Stromal cell of bone marrow (primary cell): ENCODE results near the gene GRAP.
"Not testable (repeated sequence)": the region's sequence is repeated elsewhere in the genome, so short reads cannot be mapped to it uniquely, and the experiment has no call there.

Experiments
- DNase-seq: peaks from one replicate; pipeline ENCODE4 v3.0.0-alpha.2; 2012; ENCODE audit warnings: low read depth

The GRAP gene

GRCh38 chr17:19046782-19047375 is at the start of gene GRAP:
GRAP (minus strand) TSS chr17:19046957; CDS start chr17:19046926, 31 bp downstream.
- DNase-seq: not testable (repeated sequence)

- not testable (repeated sequence) for DNase-seq
These were observed 47.1 kb upstream of the GRAP start for GRCh38 chr17:19093684-19094438.

DNA sequence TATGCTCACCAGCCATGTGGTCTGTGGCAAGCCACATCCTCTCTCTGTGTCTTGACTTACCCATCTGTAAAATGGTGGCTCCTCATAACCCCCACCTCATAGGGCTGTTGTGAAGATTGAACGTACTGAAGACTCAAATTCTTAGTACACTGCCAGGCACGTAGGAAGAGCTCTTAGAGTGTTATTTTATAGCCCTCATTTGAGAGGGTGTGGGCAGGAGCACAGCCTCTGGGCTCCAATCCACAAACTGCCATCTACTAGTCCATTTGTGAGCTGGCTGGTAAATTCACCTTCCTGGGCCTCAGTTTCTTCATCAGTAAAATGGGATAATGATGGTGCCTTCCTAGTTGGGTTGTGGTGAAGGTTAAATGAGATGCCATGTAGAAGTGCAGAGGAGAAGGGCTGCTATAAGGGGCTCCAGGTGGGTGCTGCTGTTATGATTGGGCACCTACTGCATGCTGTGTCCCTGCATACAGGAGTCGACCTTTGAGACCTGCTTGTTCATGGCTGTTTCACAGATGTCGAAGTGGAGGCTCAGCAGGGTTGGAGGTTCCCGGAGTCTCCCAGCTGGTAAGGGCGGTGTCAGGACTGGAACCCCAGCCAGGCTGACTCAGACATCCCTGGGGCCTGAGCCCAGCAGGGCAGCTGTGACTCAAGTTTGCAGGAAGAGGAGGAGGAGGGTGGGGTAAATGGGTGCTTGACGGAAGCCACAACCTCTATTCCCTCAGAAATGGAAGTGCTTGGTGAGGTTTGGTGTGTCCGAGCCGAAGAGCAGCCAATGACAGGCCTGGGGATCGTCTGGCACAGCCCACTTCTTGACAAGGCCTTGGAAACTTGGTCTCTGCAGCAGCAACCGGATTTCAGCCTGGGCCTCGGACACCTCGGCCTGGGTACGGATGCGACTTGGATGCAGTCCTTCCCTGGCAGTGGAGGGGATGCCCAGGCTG is 46.3 kb upstream of the GRAP start:
- peak; percentile 18 for DNase-seq

DNA sequence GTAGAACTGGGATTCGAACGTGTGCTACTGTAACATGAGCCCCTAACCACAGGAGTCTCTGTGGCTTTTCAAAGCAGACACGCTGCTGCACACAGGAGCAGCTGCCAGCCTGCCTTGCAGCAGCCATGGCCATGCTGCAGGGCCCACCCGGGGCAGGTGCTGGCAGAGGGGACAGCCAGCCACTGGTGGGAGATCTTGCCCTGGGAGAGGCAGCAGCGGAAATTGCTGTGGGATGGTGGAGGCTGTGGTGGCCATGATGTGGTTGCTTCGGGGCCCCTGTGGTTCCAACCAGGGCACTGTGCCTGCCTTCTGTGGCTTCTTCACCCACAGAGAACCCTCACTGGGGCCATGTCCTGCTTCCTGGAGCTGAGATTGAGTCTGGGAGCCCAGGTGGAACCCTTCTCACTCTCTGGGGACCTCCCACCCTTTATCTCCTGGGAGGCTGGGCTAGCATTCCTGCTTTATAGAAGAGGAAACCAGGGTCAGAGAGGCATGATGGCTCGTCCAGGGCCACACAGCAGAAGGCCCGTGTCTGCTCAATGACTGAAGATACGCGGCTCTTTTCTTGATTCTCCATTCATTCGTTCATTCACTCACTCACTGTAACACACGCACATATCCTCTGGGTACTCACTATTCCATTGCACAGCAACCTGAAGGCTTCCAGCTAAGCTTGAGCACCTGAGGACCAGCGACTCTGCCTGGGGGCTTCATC is 43.5 kb upstream of the GRAP start:
- DNase-seq: not testable (repeated sequence)

- DNase-seq: not testable (repeated sequence)
These were observed 42.3 kb upstream of the GRAP start for GRCh38 chr17:19088804-19089685.

GRCh38 chr17:19077386-19077785 is 30.6 kb upstream of the GRAP start:
- not testable (repeated sequence) for DNase-seq

GRCh38 chr17:19076398-19077192 is 29.8 kb upstream of the GRAP start:
- DNase-seq: not testable (repeated sequence)

DNA sequence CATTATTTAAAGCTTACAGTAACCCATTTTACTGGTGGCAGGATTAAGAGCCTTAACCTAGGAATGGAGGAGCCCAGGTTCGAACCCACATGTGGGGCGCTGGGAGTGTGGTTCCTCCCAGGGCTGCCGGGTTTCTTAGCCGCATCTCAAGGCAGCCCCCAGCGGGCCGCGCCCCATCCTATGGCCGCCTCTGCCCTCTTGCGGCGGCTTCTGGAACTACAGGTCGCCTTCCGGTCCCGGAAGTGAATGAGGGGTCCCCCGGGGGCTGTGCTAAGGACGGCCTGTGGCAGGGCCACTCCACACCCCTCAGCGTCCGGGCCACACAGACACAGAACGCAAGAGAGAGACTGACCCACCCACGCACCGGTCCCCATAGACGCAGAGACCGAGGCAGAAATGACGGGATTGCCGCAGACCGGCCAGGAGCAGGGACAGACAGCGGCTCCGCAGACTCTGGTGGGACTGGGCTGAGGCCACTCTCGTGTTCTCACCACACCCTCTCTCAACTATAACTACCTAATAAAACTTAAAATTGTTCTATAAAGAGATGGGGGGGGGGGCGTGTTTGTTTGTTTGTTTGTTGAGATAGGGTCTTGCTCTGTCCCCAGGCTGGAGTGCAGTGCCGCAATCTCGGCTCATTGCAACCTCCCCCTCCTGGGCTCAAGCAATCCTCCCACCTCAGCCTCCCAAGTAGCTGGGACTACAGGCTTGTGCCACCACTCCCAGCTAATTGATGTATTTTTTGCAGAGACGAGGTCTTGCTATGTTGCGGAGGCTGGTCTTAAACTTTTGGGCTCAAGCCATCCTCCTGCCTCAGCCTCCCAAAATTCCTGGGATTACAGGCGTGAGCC is 23.8 kb upstream of the GRAP start:
- not testable (repeated sequence) for DNase-seq

- not testable (repeated sequence) for DNase-seq
These were observed 17.6 kb upstream of the GRAP start for GRCh38 chr17:19064378-19064777.

DNA sequence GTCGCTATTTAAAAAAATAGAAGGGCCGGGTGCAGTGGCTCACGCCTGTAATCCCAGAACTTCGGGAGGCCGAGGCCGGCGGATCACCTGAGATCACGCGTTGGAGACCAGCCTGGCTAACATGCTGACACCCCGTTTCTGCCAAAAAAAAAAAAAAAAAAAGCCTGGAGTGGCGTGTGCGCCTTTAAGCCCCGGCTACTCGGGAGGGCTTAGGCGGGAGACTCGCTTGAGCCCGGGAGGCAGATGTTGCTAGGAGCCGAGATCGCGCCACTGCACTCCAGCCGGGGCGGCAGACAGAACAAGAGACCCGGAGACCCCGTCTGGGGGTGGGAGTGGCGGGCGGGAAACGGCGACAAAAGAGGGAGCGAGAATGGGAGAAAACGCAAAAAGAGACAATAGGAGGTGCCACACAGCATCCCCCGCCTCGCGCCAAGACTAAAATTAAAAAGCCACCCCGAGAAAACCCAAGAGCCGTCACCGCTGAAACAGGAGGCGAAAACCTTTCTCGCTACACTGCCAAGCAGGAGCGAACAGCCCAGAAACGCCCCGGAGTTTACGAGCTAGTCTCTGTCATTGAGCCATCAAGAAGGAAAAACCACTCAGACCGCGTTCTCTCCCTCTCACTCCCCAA is 16.7 kb upstream of the GRAP start:
- not testable (repeated sequence) for DNase-seq

GRCh38 chr17:19062718-19063325 is 16.1 kb upstream of the GRAP start:
- not testable (repeated sequence) for DNase-seq

DNA sequence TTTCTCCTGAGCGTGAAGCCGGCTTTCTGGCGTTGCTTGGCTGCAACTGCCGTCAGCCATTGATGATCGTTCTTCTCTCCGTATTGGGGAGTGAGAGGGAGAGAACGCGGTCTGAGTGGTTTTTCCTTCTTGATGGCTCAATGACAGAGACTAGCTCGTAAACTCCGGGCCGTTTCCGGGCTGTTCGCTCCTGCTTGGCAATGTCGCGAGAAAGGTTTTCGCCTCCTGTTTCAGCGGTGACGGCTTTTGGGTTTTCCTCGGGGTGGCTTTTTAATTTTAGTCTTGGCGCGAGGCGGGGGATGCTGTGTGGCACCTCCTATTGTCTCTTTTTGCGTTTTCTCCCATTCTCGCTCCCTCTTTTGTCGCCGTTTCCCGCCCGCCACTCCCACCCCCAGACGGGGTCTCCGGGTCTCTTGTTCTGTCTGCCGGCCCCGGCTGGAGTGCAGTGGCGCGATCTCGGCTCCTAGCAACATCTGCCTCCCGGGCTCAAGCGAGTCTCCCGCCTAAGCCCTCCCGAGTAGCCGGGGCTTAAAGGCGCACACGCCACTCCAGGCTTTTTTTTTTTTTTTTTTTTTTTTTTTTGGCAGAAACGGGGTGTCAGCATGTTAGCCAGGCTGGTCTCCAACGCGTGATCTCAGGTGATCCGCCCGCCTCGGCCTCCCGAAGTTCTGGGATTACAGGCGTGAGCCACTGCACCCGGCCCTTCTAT is 15.4 kb upstream of the GRAP start:
- DNase-seq: not testable (repeated sequence)

GRCh38 chr17:19055447-19055846 is 8.7 kb upstream of the GRAP start:
- DNase-seq: not testable (repeated sequence)

DNA sequence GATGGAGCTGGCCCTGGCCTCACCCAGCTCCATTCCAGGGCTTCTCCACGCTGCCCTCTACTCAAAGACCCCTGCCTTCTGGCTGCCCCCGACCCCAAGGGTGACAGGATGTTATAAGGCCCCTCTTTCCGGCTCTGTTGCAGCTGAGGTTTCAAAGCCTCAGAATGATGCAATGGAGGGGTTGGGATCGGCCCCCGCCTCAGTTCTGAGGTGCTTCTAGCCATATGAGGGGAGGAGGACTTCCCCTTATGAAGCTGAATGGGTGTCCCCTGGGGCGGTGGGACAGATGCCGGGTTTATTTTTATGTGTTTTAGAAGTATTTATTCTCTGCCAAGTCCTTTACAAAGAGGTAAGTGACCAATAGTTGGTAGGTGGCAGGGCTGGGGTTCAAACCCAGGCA is 2.1 kb upstream of the GRAP start:
- not testable (repeated sequence) for DNase-seq

- not testable (repeated sequence) for DNase-seq
These were observed 753 bp upstream of the GRAP start for GRCh38 chr17:19047510-19047909.

- not testable (repeated sequence) for DNase-seq
These were observed 2.1 kb downstream of the GRAP start for GRCh38 chr17:19044643-19045042.

DNA sequence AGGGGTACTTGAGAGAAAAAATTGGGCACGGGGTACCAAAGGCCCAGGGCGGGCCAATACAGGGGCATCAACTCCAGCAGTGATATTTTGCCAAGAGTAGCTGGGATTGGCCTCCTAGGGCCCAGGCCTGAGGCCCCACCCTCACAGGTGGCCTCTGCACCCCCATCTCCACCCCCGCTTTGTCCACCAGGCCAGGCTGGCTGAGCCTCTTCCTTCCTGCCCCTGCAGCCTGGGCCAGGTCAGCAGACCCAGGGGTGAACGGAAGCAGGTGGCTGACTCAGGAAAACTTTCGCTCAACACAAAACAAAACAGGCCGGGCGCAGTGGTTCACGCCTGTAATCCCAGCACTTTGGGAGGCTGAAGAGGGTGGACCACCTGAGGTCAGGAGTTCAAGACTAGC is 3.7 kb downstream of the GRAP start:
- not testable (repeated sequence) for DNase-seq
